Right ventricle myocardium superior (tissue), 1 donor: ENCODE measurements around the gene CD226. TPM values are rescaled to one million over a fixed set of nuclear protein-coding genes. Genes with fewer than 3 reads are reported as not detected.
"Not testable (repeated sequence)": the region's sequence is repeated elsewhere in the genome, so short reads cannot be mapped to it uniquely, and the experiment has no call there.

Experiments used
- ATAC-seq: fragments of 200-7000 bp; cut with Tn5 transposase; one replicate; pipeline ENCODE4 v1.9.1; 2020; ENCODE audit warnings: mild to moderate bottlenecking; ENCODE audit not compliant: poor library complexity
- DNase-seq: peaks from one replicate; pipeline ENCODE4 v3.0.0-alpha.2; 2020
- intact Hi-C: fragments of 100-400 bp; cut with DNase I; formaldehyde crosslinking; loops from one replicate; pipeline ENCODE4 v1.11.2; 2022
- long read RNA-seq: library from polyadenylated mRNA; unstranded; transcript quantifications from one replicate; pipeline ENCODE4 v2.0.0, GENCODE V29; 2021
- total RNA-seq: library from RNA; stranded (reverse); fragmentation: NEBNext Ultra II Directional; extraction: Animal tissue kit (Norgen Biotek cat#: 25700); gene quantifications from one replicate; pipeline ENCODE4 v1.2.1, GENCODE V29; 2021
- donor health status: DM: no; HTN: yes; CAD: no; lungs with severe emphysema.

Gene CD226
- total RNA-seq = 0.94 TPM
- long read RNA-seq = 0 reads

GRCh38 chr18:69947361-69948133 lies at the start of gene CD226:
Gene CD226 (minus strand): TSS chr18:69947873. CDS start chr18:69947406, 467 bp downstream.
- no peak for ATAC-seq
- no peak for DNase-seq
- intact Hi-C loops = no loop called here

GRCh38 chr18:69996951-69997798 lies 49.5 kb upstream of the CD226 start:
- intact Hi-C loops = no loop called here
- ATAC-seq = no peak
- DNase-seq = no peak

DNA sequence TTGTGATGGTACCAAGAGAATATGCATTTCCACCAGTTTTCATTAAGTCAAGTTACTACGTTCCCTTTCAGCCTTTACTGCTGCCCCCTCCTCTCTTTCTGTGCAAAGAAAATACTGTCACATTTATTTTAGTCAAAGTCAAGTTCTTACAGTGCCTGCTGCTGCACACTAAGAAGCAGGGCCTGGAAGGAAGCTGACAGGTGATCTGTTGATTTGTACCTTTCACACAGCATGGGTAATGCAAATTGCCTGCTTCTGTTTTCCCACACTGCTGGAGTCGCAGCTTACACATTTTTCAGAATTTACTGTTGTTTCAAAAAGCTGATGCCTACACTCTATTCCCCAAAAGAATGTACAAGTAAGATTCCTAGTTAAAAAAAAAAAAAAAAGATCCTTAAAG lies 48.7 kb upstream of the CD226 start:
- no peak for ATAC-seq
- no peak for DNase-seq
- intact Hi-C loops = no loop called here

DNA sequence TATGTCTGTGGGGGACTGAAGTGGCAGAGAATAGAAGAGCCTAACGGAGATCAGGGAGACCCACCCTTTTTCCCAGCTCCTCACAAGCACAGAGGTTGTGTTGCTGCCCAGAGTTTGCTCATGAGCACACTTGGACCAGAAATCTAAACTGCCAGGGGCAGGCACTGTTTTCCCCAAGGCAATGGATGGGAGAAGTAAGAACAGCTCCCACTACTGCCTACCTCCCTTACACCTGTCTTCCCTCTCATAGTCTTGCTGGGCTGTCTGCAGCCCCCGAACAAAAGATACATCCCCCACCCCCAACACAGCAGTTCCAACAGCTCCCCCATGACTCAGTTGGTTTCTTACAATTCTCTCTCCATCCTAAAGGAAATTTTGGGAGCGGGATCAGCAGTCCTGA lies 48.1 kb upstream of the CD226 start:
- intact Hi-C loops = no loop called here
- DNase-seq (no peak), ATAC-seq (no peak)

DNA sequence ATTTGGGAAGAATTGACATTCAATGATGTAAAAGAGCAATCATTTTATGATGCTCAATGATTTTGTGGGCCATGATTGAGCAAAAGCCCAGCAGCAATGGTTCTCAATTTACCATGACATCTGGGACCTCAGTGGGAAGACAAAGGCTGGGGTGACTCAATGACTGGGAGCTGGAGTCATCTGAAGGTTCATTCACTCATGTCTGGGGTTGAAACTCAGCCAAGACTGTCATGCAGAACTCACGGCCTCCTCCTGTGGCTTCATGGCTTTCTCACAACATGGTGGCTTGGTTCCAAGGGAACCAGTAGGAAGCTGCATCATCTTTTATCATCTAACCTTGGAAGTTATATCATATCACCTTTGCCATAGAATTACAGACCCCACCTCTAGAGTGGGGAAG lies 45.1 kb upstream of the CD226 start:
- ATAC-seq (no peak), DNase-seq (no peak)
- intact Hi-C loops = no loop called here

DNA sequence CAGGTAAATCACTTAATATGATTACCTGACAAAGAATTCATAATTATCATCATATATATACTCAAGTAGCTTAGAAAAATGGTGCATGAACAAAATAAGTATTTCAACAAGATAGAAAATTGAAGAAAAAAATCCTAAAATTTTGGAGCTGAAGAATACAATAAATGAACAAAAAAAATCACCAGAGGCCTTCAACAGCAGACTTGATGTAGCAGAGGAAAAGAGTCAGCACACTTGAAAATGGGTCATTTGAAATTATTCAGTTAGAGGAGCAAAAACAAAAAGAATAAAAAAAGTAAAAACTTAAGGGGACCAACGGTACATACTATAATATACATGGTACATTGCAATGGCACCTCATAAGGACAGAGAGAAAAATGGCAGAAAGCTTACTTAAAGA lies 40.2 kb upstream of the CD226 start:
- intact Hi-C loops = no loop called here
- DNase-seq (no peak), ATAC-seq (no peak)

- intact Hi-C loops = no loop called here
- no peak for DNase-seq
- no peak for ATAC-seq
Observed at GRCh38 chr18:69985239-69985638, 37.6 kb upstream of the CD226 start.

DNA sequence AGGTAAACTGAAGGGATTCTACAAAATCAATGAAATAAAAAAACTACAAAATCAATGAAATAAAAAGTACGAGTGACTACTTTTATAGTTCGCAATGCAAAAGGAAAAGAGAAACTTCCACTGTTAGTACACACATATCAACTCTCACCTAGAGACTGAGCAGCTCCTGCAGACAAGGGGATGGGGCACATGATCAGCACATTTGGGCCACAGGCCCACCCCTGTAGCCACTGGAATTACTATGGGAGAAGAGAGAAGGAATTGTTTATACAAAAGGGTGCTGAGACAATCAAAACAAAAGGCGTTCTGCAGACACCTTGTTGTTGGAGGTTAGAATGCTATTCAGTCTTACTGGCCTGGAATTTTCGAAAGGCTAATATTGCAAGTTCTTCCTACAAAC lies 34.7 kb upstream of the CD226 start:
- ATAC-seq (peak; percentile 52), DNase-seq (no peak)
- intact Hi-C loops = no loop called here

DNA sequence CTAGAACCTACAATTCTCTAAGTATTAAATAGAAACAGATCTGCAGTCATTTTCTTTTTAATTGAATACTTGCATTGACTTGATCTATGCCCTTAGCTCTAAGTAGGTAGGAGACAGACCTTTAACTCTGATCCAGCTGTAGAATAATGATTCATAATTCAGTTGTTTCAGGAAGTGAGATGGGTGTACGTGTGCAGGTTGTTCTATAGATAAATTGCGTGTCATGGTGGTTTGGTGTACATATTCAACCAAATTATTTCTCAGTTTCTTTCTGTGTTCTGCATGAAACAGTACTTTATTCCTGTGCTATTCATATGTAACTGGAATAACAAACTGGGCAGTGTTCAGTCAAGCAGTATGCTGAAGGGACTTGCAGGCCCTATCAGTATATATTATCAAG lies 34.3 kb upstream of the CD226 start:
- intact Hi-C loops = no loop called here
- ATAC-seq (no peak), DNase-seq (no peak)

DNA sequence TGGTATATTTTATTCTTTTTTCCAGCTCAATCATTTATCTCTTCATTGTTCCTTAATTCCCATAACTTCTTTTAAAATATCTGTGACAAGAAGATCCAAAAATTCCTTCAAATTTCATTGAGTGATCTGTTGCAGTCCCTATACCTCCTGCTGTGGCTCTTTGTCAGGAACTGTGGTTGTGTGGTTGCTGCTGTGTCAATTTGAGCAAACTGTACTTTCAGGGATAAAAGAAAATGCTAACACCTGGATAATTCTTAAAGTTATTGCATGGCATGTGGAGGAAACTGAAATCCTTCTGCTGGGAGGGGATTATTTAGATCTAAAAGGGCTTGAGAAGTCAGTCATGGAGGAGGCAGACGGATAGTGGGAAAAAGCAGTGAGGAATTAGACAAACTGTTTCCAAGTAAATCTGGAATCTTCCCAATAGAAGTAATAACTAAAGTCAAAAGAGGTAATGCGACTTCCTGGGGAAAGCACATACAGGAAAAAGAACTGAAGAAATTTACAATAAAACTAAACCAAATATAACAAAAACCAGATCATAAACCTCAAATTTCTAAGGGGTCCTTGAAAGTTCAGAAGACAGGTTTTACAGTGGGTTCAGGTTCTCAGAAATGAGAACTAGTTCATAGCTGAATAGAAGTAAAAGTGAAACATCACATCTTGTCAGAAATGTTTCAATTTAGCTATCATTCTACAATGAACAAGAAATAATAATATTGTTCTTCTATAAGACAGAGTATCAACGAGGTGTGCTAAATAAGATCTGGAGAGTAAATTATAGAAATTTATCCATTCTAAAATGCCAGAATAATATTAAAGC lies 33.5 kb upstream of the CD226 start:
- no peak for ATAC-seq
- DNase-seq = no peak
- intact Hi-C loops = no loop called here

GRCh38 chr18:69980509-69980908 lies 32.8 kb upstream of the CD226 start:
- no peak for DNase-seq
- intact Hi-C loops = no loop called here
- ATAC-seq = no peak

GRCh38 chr18:69978732-69979715 lies 31.4 kb upstream of the CD226 start:
- intact Hi-C loops = no loop called here
- ATAC-seq (no peak), DNase-seq (no peak)

DNA sequence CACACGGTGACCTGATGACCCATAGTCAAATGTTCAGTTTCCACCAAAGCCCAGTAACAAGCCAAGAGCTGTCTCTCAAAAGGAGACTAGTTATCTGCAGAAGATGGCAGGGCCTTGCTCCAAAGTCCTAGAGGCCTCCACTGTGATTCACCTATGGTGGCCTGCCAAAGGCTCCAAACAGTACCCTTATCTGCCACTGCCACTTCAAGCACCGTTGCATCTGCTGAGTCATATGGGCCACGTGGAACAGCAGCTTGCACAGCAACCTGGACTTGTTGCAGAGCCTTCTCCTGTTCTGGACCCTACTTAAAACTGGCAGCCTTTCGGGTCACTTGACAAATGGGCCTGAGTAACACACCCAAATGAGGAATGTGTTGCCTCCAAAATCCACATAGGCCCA lies 27.6 kb upstream of the CD226 start:
- intact Hi-C loops, DNase-seq, ATAC-seq: not testable (repeated sequence)

DNA sequence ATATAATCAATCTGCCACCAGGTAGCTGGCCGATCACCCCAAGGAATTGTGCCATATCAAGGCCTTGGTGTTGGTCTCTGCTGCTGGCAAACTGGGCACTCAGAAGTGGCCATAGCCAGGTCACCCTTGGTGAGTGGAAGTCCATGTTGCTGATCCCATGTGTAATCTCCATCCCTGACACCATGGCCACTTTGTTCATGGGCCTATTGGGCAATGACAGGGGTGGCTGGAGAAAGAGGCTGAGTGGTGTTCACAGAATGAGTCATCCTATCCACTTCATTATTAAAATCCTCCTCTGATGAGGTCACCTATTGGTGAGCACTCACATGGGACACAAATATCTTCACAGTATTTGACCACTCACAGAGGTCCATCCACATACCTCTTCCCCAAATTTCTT lies 26.7 kb upstream of the CD226 start:
- no peak for DNase-seq
- no peak for ATAC-seq
- intact Hi-C loops = no loop called here

DNA sequence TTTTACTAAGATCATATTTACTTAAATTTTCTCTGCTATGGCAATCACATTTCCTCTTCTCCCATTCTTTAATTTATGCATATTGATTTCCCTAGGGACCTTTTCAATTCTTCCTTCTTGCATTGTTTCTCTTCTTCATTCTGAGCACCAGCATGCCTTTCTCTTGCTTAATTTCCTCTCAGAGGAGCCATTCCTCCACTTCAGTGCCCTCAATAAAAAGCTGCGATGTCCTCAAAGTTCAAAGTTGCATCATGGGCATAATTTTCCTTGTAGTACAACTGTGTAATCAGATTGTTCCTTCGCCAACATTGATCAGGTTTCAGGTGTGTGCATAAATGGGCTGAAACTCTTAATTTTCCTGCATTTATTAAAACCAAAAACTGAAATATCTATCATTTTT lies 21.8 kb upstream of the CD226 start:
- DNase-seq (no peak), ATAC-seq (no peak)
- intact Hi-C loops = no loop called here

- intact Hi-C loops = no loop called here
- ATAC-seq = no peak
- no peak for DNase-seq
Observed at GRCh38 chr18:69968039-69968438, 20.4 kb upstream of the CD226 start.

GRCh38 chr18:69963196-69963595 lies 15.5 kb upstream of the CD226 start:
- ATAC-seq (no peak), DNase-seq (no peak)
- intact Hi-C loops = no loop called here

GRCh38 chr18:69961718-69962117 lies 14.0 kb upstream of the CD226 start:
- DNase-seq (no peak), ATAC-seq (no peak)
- intact Hi-C loops = no loop called here
